Mesothelial cell of epicardium (in vitro differentiated cells): ENCODE data around the gene YIF1B. TPM values are rescaled to one million over a fixed set of nuclear protein-coding genes. Genes with fewer than 3 reads are reported as not detected.
"Not testable (repeated sequence)": the region's sequence is repeated elsewhere in the genome, so short reads cannot be mapped to it uniquely, and the experiment has no call there.

Source experiments
- DNase-seq, 2 experiments: peaks; one replicate each; pipeline ENCODE4 v3.0.0; 2021; ENCODE audit warnings: low spot score in 2 of 2; ENCODE audit not compliant: unreplicated experiment in 2 of 2
- H3K27ac Mint-ChIP-seq: 2 replicates; pipeline ENCODE4 v1.8.0; 2021; ENCODE audit warnings: mixed read lengths
- H3K27me3 Mint-ChIP-seq: 2 replicates; pipeline ENCODE4 v1.8.0; 2021; ENCODE audit warnings: low read depth, mixed read lengths
- H3K36me3 Mint-ChIP-seq: 2 replicates; pipeline ENCODE4 v1.8.0; 2021; ENCODE audit warnings: mixed read lengths
- H3K4me1 Mint-ChIP-seq: 2 replicates; pipeline ENCODE4 v1.8.0; 2021; ENCODE audit warnings: mixed read lengths
- H3K4me3 Mint-ChIP-seq: 2 replicates; pipeline ENCODE4 v1.8.0; 2021; ENCODE audit warnings: mild to moderate bottlenecking, moderate library complexity, mixed read lengths
- H3K9me3 Mint-ChIP-seq: 2 replicates; pipeline ENCODE4 v1.8.0; 2021; ENCODE audit warnings: mixed read lengths
- total RNA-seq: library from RNA; stranded (reverse); gene quantifications from 3 replicates; pipeline ENCODE4 v1.2.1, GENCODE V29; 2021
- TF ChIP-seq, protein P1 (sequence below): fragments of 200-600 bp; sonication (generic); IDR thresholded peaks from one replicate; pipeline ENCODE4 v1.5.0; 2021; ENCODE audit warnings: antibody characterized with exemption; ENCODE audit not compliant: unreplicated experiment

YIF1B gene
- total RNA-seq, 1 donor from 2014 or later = 29.9 TPM

DNA sequence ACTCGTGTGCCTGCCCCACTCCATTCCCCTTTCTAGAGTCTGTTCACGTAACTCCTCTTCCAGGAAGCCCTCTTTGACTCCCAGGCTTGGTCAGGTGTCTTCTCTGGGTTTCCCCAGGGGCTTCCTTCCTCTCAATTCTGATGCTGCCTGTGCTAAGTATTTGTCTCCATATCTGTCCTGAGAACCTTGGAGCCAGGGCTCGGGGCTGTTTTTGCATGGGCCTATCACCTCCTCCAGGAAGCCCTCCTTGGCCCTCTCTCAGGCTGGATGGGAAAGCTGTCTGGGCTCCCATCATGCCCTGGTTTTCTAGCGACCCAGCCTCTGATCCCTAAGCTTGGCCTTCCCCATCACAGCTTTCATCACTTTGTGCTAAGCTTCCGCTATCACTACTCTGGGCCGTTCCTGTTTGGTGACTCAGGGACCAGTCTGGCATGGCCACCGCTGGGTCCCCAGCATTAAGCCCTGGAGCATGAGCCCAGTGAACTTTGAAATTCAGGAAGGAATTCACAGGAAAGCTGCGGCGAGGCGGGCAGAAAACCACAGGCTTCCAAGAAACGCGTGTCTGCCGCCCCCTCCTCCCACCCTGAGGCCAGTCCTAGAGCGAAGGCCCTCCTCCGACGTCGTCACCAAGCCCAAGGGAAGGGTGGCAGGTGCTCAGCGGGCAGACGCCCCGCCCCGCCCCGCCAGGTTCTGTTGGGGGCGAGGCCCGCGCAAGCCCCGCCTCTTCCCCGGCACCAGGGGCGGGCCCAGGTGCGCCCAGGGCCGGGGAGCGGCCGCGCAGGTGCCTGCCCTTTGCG is 51.9 kb downstream of the YIF1B start:
- peak; percentile 88 to 94 for DNase-seq
- Mint-ChIP-seq H3K36me3 (no peaks in the 10 kb centered on the region), H3K9me3 (no peaks in the 10 kb centered on the region), H3K4me3 (peak overlapping the region; percentile 92), H3K27ac (peak overlapping the region; percentile 93), H3K27me3 (peaks cover 2% of the 10 kb centered on the region), H3K4me1 (peaks cover 46% of the 10 kb centered on the region)
- TF ChIP-seq, protein P1, sequence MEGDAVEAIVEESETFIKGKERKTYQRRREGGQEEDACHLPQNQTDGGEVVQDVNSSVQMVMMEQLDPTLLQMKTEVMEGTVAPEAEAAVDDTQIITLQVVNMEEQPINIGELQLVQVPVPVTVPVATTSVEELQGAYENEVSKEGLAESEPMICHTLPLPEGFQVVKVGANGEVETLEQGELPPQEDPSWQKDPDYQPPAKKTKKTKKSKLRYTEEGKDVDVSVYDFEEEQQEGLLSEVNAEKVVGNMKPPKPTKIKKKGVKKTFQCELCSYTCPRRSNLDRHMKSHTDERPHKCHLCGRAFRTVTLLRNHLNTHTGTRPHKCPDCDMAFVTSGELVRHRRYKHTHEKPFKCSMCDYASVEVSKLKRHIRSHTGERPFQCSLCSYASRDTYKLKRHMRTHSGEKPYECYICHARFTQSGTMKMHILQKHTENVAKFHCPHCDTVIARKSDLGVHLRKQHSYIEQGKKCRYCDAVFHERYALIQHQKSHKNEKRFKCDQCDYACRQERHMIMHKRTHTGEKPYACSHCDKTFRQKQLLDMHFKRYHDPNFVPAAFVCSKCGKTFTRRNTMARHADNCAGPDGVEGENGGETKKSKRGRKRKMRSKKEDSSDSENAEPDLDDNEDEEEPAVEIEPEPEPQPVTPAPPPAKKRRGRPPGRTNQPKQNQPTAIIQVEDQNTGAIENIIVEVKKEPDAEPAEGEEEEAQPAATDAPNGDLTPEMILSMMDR = no peak

DNA sequence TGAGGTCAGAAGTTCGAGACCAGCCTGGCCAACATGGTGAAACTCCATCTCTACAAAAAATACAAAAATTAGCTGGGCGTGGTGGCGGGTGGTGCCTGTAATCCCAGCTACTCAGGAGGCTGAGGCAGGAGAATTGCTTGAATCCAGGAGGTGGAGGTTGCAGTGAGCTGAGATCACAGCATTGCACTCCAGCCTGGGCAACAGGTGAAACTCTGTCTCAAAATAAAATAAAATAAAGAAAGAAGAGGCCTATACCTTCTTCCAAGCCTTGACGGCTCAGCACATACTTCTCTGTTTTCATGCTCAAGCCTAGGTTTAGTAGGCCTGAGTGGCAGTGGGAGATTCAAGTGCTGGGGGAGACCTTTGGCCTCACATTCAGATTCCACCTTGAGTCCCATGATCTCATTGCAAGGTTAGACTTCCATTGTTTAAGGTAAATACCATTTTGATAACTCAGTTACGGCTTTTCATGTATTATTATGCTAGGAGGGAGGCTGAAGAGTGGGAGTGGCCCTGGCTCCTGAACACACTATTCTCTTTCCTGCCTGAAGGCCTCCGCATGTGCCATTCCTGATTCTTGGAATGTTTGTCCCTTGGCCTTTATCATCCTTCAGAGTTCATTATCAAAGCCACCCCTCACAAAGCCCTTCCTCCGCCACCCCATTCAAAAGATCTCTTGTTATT is 53.0 kb downstream of the YIF1B start:
- TF ChIP-seq, protein P1 = no peak
- H3K27me3 Mint-ChIP-seq = peaks cover 2% of the 10 kb centered on the region

DNA sequence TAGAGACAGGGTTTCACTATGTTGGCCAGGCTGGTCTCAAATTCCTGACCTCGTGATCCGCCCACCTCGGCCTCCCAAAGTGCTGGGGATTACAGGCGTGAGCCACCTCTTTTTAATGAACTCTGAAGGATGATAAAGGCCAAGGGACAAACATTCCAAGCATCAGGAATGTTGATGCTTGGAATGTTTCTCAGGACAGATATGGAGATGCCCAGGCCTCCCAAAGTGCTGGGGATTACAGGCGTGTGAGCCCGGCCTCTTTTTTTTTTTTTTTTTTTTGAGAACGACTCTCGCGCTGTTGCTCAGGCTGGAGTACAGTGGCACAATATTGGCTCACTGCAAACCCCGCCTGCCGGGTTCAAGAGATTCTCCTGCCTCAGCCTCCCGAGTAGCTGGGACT is 53.8 kb downstream of the YIF1B start:
- not testable (repeated sequence) for DNase-seq, H3K4me3 Mint-ChIP-seq, H3K27me3 Mint-ChIP-seq, H3K36me3 Mint-ChIP-seq, H3K27ac Mint-ChIP-seq, H3K9me3 Mint-ChIP-seq
- H3K4me1 Mint-ChIP-seq = peaks cover 26% of the 10 kb centered on the region

More for the DNA sequence above, 53.0 kb downstream of the YIF1B start:
- H3K27ac Mint-ChIP-seq = peak overlapping the region; percentile 60
- DNase-seq = no peak
- H3K36me3 Mint-ChIP-seq = no peaks in the 10 kb centered on the region
- no peak overlapping the region for H3K4me3 Mint-ChIP-seq
- H3K4me1 Mint-ChIP-seq = peaks cover 34% of the 10 kb centered on the region
- H3K9me3 Mint-ChIP-seq = no peaks in the 10 kb centered on the region

DNA sequence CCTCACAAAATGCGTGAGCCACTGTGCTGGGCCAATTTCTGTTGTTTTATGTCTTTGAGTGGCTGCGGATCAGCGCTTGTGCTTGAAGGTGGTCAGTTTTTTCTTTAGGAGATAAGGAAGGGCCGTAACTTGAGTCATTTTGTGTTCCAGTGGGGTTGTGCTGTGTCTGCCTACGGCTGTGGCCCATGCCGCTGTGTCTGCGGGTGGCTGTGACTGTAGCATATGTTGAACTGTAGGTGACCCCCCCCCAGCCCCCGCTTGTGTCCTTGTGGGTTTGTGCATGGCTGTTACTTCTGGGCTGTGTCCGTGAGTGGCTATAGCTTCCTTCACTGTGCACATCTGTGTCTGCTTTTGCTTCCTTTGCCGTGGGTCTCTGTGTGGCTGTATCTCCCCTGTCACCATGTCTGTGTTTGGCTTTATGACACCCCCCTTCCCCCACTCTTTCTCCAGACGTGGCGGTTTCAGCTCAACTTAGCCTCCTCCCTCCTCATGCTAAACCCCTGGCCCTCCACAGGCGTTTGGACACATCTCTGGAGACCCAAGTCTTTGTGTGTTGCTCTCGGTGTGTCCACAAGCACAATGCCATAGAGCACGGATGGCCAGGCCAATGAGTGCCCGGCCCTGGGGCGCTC is 60.2 kb downstream of the YIF1B start:
- peaks cover 40% of the 10 kb centered on the region for H3K4me1 Mint-ChIP-seq
- H3K9me3 Mint-ChIP-seq = no peaks in the 10 kb centered on the region
- peak overlapping the region; percentile 64 for H3K4me3 Mint-ChIP-seq
- H3K27ac Mint-ChIP-seq = peak overlapping the region; percentile 82
- no peak for DNase-seq
- H3K36me3 Mint-ChIP-seq = no peaks in the 10 kb centered on the region
- H3K27me3 Mint-ChIP-seq = no peaks in the 10 kb centered on the region
- TF ChIP-seq, protein P1 = no peak

DNA sequence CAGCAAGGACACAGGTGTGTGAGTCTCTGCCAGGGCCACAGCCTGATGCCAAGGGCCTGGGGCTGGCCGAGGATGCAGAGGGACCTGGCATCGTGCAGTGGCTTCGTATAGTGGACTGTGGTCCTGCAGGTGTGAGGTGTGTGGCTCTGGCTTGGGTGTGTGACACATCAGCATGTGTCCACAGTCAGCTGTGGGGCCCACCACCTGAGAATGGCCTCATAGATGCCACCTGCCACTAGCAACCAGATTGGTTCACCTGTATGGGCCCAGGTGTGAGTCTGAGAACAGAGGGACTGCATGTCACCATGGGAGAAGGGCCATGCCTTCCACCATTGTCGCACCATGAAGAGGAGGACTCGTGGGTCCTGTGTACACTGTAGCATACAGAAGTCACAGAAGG is 62.0 kb downstream of the YIF1B start:
- H3K4me3 Mint-ChIP-seq = no peak overlapping the region

More for the DNA sequence above, 62.0 kb downstream of the YIF1B start:
- TF ChIP-seq, protein P1 = no peak
- H3K36me3 Mint-ChIP-seq = no peaks in the 10 kb centered on the region
- H3K27ac Mint-ChIP-seq = peak overlapping the region; percentile 25
- no peak for DNase-seq
- no peaks in the 10 kb centered on the region for H3K9me3 Mint-ChIP-seq
- peaks cover 40% of the 10 kb centered on the region for H3K4me1 Mint-ChIP-seq
- H3K27me3 Mint-ChIP-seq = no peaks in the 10 kb centered on the region

Other genes starting within 250 kb of the YIF1B start
- gene DPF1, start 91.7 kb downstream of the YIF1B start, total RNA-seq = 3.9 to 4.2 TPM (median 4.0 TPM) in 3 replicates
- 13.6 to 14.8 TPM (median 13.8 TPM) in 3 replicates for gene PPP1R14A, start 59.6 kb downstream of the YIF1B start, total RNA-seq
- 277 to 312 TPM (median 299 TPM) in 3 replicates for gene SPINT2, start 51.4 kb downstream of the YIF1B start, total RNA-seq
- 4.2 to 5.9 TPM (median 4.6 TPM) in 3 replicates for gene C19orf33, start 11.7 kb downstream of the YIF1B start, total RNA-seq
- 2.8 to 2.9 TPM (median 2.9 TPM) in 3 replicates for gene KCNK6, start 3.9 kb upstream of the YIF1B start, total RNA-seq
- 26.4 to 30.3 TPM (median 26.6 TPM) in 3 replicates for gene CATSPERG, start 19.9 kb upstream of the YIF1B start, total RNA-seq
- gene PSMD8, start 58.6 kb upstream of the YIF1B start, total RNA-seq = 131 to 144 TPM (median 135 TPM) in 3 replicates
- gene GGN, start 72.1 kb upstream of the YIF1B start, total RNA-seq = 1.3 to 2.4 TPM (median 2.0 TPM) in 3 replicates
- gene SPRED3, start 72.8 kb upstream of the YIF1B start, total RNA-seq = 6.7 to 7.1 TPM (median 7.0 TPM) in 3 replicates
- 17.9 to 20.6 TPM (median 18.8 TPM) in 3 replicates for gene FAM98C, start 87.1 kb upstream of the YIF1B start, total RNA-seq
- gene RASGRP4, start 110.3 kb upstream of the YIF1B start, total RNA-seq = 1.1 to 1.7 TPM (median 1.2 TPM) in 3 replicates
- gene RYR1, start 117.7 kb upstream of the YIF1B start, total RNA-seq = 0.20 to 0.49 TPM (median 0.27 TPM) in 3 replicates